UCSD-AML1 (cell line): Measurements from ENCODE around the gene TJP1.
A peak's percentile ranks its signal among the peaks of the same experiment; 100 is the strongest.
"Not testable (repeated sequence)": the region's sequence is repeated elsewhere in the genome, so short reads cannot be mapped to it uniquely, and the experiment has no call there.

Experiments
- DNase-seq: peaks from one replicate; lab custom pipeline; 2025; ENCODE audit not compliant: unreplicated experiment; lab: John Stamatoyannopoulos, UW

The TJP1 gene

GRCh38 chr15:29670266-29670665 is 152.0 kb downstream of the TJP1 start:
- DNase-seq, result no peak

- DNase-seq, result no peak
Observed at GRCh38 chr15:29669823-29670222, 152.4 kb downstream of the TJP1 start.

- DNase-seq, result peak; percentile 77
Observed at GRCh38 chr15:29668120-29668602, 154.1 kb downstream of the TJP1 start.

- no peak for DNase-seq
Observed at GRCh38 chr15:29666241-29666640, 156.0 kb downstream of the TJP1 start.

GRCh38 chr15:29665444-29666003 is 156.7 kb downstream of the TJP1 start:
- DNase-seq, result no peak

GRCh38 chr15:29664406-29664805 is 157.9 kb downstream of the TJP1 start:
- DNase-seq, result no peak

GRCh38 chr15:29657476-29657817 is 164.8 kb downstream of the TJP1 start:
- not testable (repeated sequence) for DNase-seq

GRCh38 chr15:29656636-29657475 is 165.4 kb downstream of the TJP1 start:
- no peak for DNase-seq

- DNase-seq, result no peak
Observed at GRCh38 chr15:29652595-29652994, 169.7 kb downstream of the TJP1 start.

- no peak for DNase-seq
Observed at GRCh38 chr15:29651476-29652233, 170.6 kb downstream of the TJP1 start.
